Stimulated activated memory B cell treated with anti-CD40 and anti-IgM and Interleukin-4, amounts not matched to agents 10 μg/mL and 1 μg/mL and 100 μg/mL, for 72 hours (primary cell): ENCODE measurements around the gene BLCAP.
"Not testable (repeated sequence)": the region's sequence is repeated elsewhere in the genome, so short reads cannot be mapped to it uniquely, and the experiment has no call there.

Experiments
- ATAC-seq: fragments of 150-1000 bp; cut with Tn5 transposase; 2 replicates; pipeline ENCODE4 v1.10.0; 2021
- H3K27ac Mint-ChIP-seq: one replicate; pipeline ENCODE4 v1.8.0; 2022; ENCODE audit warnings: mild to moderate bottlenecking, mixed read lengths
- H3K27me3 Mint-ChIP-seq: one replicate; pipeline ENCODE4 v1.8.0; 2022; ENCODE audit warnings: mixed read lengths
- H3K36me3 Mint-ChIP-seq: one replicate; pipeline ENCODE4 v1.8.0; 2022; ENCODE audit warnings: mixed read lengths
- H3K4me1 Mint-ChIP-seq: one replicate; pipeline ENCODE4 v1.8.0; 2022; ENCODE audit warnings: mixed read lengths
- H3K4me3 Mint-ChIP-seq: one replicate; pipeline ENCODE4 v1.8.0; 2022; ENCODE audit warnings: mild to moderate bottlenecking, moderate library complexity, mixed read lengths
- H3K9me3 Mint-ChIP-seq: one replicate; pipeline ENCODE4 v1.8.0; 2022; ENCODE audit warnings: mixed read lengths

Gene BLCAP

GRCh38 chr20:37527638-37528445 is at the start of gene BLCAP:
Gene BLCAP (minus strand): TSS chr20:37527876. CDS start chr20:37519174, 8,702 bp downstream.
- Mint-ChIP-seq H3K27me3 (no peaks in the 10 kb centered on the region), H3K4me3 (peak within 1 kb of the TSS; percentile 88), H3K36me3 (peaks cover 14% of the 10 kb centered on the region), H3K27ac (peak within 1 kb of the TSS; percentile 100), H3K9me3 (no peaks in the 10 kb centered on the region), H3K4me1 (peaks cover 57% of the 10 kb centered on the region)
- ATAC-seq, result peak; percentile 93

GRCh38 chr20:37577436-37577835 is 49.8 kb upstream of the BLCAP start:
- not testable (repeated sequence) for ATAC-seq, H3K9me3 Mint-ChIP-seq, H3K4me3 Mint-ChIP-seq, H3K36me3 Mint-ChIP-seq
- Mint-ChIP-seq H3K4me1 (peaks cover 19% of the 10 kb centered on the region), H3K27me3 (peaks cover 37% of the 10 kb centered on the region), H3K27ac (peak overlapping the region; percentile 59)

DNA sequence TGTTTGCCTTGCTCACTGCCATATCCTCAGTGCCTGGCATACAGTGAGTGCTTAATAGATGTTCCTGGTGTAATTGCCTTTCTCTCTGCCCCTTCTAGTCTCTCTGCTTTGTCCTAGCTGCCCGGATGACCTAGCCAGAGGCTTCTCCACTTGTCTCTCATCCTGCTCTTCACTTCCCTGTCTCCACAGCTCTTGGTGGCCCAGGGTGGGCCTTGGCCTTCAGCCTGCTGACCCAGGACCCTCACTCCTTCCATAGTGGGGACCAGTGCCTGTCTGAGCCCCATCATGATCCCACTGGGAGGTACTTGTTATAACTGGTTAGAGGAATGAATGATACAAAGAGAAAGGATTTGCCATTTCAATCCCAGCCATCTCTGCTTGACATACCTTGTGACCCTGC is 49.2 kb upstream of the BLCAP start:
- Mint-ChIP-seq H3K4me3 (no peak overlapping the region), H3K9me3 (no peaks in the 10 kb centered on the region), H3K4me1 (peaks cover 19% of the 10 kb centered on the region), H3K27ac (peak overlapping the region; percentile 59), H3K36me3 (no peaks in the 10 kb centered on the region), H3K27me3 (peaks cover 37% of the 10 kb centered on the region)
- ATAC-seq, result no peak

GRCh38 chr20:37575884-37576283 is 48.2 kb upstream of the BLCAP start:
- peak; percentile 85 for ATAC-seq
- peak overlapping the region; percentile 59 for H3K27ac Mint-ChIP-seq

GRCh38 chr20:37574199-37574890 is 46.7 kb upstream of the BLCAP start:
- H3K27me3 Mint-ChIP-seq, result peaks cover 45% of the 10 kb centered on the region
- no peaks in the 10 kb centered on the region for H3K36me3 Mint-ChIP-seq
- ATAC-seq, result no peak
- peaks cover 19% of the 10 kb centered on the region for H3K4me1 Mint-ChIP-seq
- no peak overlapping the region for H3K4me3 Mint-ChIP-seq
- H3K27ac Mint-ChIP-seq, result no peak overlapping the region
- H3K9me3 Mint-ChIP-seq, result no peaks in the 10 kb centered on the region

More at GRCh38 chr20:37575884-37576283, 48.2 kb upstream of the BLCAP start:
- no peak overlapping the region for H3K4me3 Mint-ChIP-seq
- peaks cover 19% of the 10 kb centered on the region for H3K4me1 Mint-ChIP-seq
- H3K27me3 Mint-ChIP-seq, result peaks cover 33% of the 10 kb centered on the region
- no peaks in the 10 kb centered on the region for H3K36me3 Mint-ChIP-seq
- no peaks in the 10 kb centered on the region for H3K9me3 Mint-ChIP-seq

- no peak for ATAC-seq
- Mint-ChIP-seq H3K9me3 (no peaks in the 10 kb centered on the region), H3K27me3 (peaks cover 47% of the 10 kb centered on the region), H3K4me3 (no peak overlapping the region), H3K27ac (no peak overlapping the region), H3K4me1 (peaks cover 19% of the 10 kb centered on the region), H3K36me3 (no peaks in the 10 kb centered on the region)
These were observed 46.0 kb upstream of the BLCAP start for GRCh38 chr20:37573626-37574198.

DNA sequence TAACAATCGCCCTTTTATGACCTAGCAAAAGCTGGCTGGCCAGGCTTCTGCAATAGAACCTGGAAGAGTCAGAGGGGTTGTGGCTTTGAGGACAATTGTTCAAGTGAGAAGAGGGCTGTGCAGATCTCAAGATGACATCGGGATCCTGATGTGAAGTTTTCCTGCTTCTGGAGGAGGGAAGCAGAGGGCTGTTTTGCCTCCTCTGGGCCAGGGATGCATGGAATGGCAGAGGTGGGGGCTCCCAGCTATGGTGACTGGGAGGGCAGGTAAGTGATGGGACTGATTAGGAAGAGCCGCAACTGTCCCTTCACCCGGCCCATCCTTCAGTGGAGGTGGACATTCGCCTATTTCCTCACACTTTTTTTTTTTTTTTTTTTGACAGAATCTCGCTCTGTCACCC is 43.4 kb upstream of the BLCAP start:
- ATAC-seq, result no peak
- H3K36me3 Mint-ChIP-seq, result no peaks in the 10 kb centered on the region
- H3K4me1 Mint-ChIP-seq, result peaks cover 15% of the 10 kb centered on the region
- peaks cover 58% of the 10 kb centered on the region for H3K27me3 Mint-ChIP-seq
- H3K9me3 Mint-ChIP-seq, result no peaks in the 10 kb centered on the region
- H3K27ac Mint-ChIP-seq, result no peak overlapping the region
- H3K4me3 Mint-ChIP-seq, result no peak overlapping the region

DNA sequence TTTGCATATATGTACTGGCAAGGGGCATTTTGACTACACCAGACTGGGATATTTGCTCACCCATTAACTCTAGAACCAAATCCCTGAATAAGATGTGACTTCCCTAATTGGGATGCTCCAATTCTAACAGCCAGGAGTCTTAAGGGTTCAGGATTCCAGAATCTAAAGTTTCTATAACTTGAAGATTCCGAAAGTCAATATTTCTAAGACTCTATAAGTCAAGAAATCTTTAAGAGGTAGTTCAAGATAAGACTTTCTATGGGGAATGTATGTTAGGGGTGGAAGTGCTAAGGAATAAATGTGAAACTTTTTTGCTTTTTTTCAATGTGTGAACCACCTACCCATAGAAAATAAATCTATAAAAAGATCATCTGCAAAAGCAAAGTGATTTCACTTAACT is 42.7 kb upstream of the BLCAP start:
- Mint-ChIP-seq H3K4me3 (no peak overlapping the region), H3K36me3 (no peaks in the 10 kb centered on the region), H3K4me1 (peaks cover 10% of the 10 kb centered on the region), H3K27me3 (peaks cover 62% of the 10 kb centered on the region), H3K9me3 (no peaks in the 10 kb centered on the region), H3K27ac (no peak overlapping the region)
- no peak for ATAC-seq

GRCh38 chr20:37567671-37568588 is 40.3 kb upstream of the BLCAP start:
- ATAC-seq, result no peak
- Mint-ChIP-seq H3K27ac (no peak overlapping the region), H3K9me3 (no peaks in the 10 kb centered on the region), H3K4me3 (no peak overlapping the region), H3K4me1 (peaks cover 10% of the 10 kb centered on the region), H3K36me3 (no peaks in the 10 kb centered on the region), H3K27me3 (peaks cover 67% of the 10 kb centered on the region)

GRCh38 chr20:37567331-37567665 is 39.6 kb upstream of the BLCAP start:
- H3K4me1 Mint-ChIP-seq, result peaks cover 10% of the 10 kb centered on the region
- no peak overlapping the region for H3K4me3 Mint-ChIP-seq
- ATAC-seq, result no peak
- H3K36me3 Mint-ChIP-seq, result no peaks in the 10 kb centered on the region
- H3K27ac Mint-ChIP-seq, result no peak overlapping the region
- peaks cover 65% of the 10 kb centered on the region for H3K27me3 Mint-ChIP-seq
- no peaks in the 10 kb centered on the region for H3K9me3 Mint-ChIP-seq

DNA sequence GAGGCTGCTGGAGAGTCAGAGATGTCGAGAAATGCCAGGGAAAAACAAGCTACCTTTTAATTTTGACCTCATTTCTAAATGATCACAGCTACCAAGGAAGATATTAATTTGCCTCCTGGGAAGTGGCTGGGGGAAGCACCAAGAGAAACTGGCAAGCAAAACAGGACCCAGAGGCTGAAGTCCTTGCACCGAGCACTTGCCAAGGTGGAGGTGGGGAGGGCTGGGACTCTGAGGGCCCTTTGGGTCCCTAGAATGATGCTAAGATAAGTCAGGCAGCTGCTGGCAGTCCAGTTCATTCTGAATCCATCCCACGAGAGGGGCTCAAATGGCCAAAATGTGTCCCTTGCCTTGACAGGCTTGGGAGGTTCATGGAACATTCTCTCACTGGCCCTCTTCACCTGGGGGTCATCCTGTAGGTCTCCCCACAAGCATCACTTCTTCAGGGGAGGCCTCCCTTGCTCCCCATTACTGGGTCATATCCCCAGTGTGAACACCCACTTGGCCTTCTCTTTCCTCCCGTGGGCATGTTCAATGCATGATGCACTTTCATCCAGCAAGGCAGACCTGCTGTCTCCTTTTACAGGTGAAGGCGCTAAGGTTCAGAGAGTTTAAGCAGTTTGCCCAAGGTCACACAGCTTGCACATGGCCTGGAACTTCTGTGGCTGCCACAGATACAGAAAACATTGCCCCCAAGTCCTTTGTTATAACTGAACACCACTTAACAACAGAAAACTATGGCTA is 39.1 kb upstream of the BLCAP start:
- Mint-ChIP-seq H3K9me3 (no peaks in the 10 kb centered on the region), H3K4me3 (no peak overlapping the region), H3K36me3 (no peaks in the 10 kb centered on the region), H3K27me3 (peaks cover 65% of the 10 kb centered on the region), H3K27ac (no peak overlapping the region), H3K4me1 (peaks cover 10% of the 10 kb centered on the region)
- no peak for ATAC-seq

GRCh38 chr20:37565134-37565811 is 37.6 kb upstream of the BLCAP start:
- Mint-ChIP-seq H3K4me1 (peaks cover 10% of the 10 kb centered on the region), H3K4me3 (no peak overlapping the region), H3K36me3 (no peaks in the 10 kb centered on the region), H3K9me3 (no peaks in the 10 kb centered on the region), H3K27ac (no peak overlapping the region), H3K27me3 (peaks cover 61% of the 10 kb centered on the region)
- ATAC-seq, result no peak

DNA sequence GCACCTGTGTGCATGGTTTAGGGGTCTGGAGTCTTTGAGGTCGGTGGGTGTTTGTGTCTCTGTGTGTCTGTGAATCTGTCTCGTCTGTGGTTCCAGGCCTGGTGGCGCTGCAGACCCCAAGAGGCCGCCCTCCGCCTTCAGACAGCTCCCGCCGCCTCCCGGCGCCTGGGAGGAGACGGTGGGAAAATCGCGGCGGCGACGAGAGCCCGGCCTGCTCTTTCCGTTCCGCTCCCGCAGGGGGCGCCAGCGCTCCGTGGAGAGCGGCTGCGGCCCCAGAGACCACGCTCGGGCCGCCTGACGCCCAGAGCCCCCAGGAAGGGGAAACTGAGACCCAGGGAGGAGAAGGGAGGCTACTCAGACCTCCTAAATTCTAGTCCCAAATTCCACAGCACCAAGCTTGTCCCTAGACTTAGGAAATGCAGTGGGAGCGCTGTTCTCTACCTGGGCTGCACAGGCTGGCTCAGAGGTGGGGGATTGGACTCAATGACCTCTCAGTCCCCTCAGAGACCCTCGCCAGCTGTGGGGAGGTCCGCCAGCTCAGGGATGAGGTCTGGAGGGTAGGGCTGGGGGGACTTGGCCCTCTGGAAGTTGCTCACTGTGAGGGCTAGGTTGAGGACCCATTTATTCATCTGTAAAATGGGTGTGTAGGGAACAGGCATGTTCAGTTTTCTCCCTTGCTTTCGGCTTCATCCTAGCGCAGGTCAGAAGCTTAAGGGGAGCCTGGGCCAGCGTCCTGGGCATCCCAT is 36.9 kb upstream of the BLCAP start:
- H3K4me3 Mint-ChIP-seq, result no peak overlapping the region
- ATAC-seq, result peak; percentile 62
- H3K27me3 Mint-ChIP-seq, result peaks cover 54% of the 10 kb centered on the region
- peaks cover 10% of the 10 kb centered on the region for H3K4me1 Mint-ChIP-seq
- H3K27ac Mint-ChIP-seq, result no peak overlapping the region
- no peaks in the 10 kb centered on the region for H3K9me3 Mint-ChIP-seq
- no peaks in the 10 kb centered on the region for H3K36me3 Mint-ChIP-seq
